GM18499 (cell line): ENCODE measurements around the gene WDR86.

Experiments
- ATAC-seq: cut with Tn5 transposase; IDR thresholded peaks from one replicate; pipeline ENCODE4 v1.9.1; 2021; ENCODE audit warnings: moderate number of reproducible peaks; ENCODE audit not compliant: insufficient read depth, unreplicated experiment

Gene WDR86

DNA sequence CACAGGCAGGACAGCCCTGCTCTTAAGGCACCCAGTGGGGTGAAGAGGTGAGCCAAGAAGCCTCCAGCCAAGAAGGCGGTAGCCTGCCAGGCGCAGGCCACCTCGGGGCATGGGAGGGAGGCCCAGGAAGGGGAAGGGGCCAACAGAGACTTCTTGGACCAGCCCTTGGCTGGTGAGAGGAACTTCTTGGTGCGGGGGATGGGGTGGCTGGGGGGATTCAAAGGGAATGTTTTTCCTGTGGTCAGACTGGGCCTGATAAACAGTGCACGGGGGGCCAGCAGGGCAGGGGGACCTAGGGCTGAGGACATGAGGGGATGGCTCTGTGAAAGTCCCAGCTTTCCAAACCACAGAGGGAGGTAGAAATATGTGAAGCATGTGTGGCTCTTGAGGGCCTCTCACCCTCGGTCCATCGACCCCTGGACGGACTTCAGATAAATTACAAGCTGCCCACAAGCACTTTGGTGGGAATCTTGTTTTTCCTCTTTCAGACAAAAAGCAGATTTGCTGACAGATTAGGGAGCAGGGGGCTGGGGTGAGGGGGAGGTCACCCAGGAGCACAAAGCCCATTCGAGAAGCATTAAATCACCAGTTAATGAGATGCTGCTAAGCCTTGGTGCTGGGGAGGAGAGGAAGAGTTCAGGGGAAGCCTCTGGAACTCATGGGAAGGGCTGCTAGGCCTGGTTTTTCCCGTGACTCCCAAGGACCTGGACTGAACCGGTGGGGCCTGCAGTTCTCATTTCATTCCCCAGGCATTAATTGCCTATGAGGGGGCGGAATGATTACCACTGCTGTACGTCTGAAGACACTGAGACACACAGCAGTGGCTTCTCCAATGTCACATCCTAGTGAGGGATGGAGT is 18.8 kb upstream of the WDR86 start:
- no peak for ATAC-seq

DNA sequence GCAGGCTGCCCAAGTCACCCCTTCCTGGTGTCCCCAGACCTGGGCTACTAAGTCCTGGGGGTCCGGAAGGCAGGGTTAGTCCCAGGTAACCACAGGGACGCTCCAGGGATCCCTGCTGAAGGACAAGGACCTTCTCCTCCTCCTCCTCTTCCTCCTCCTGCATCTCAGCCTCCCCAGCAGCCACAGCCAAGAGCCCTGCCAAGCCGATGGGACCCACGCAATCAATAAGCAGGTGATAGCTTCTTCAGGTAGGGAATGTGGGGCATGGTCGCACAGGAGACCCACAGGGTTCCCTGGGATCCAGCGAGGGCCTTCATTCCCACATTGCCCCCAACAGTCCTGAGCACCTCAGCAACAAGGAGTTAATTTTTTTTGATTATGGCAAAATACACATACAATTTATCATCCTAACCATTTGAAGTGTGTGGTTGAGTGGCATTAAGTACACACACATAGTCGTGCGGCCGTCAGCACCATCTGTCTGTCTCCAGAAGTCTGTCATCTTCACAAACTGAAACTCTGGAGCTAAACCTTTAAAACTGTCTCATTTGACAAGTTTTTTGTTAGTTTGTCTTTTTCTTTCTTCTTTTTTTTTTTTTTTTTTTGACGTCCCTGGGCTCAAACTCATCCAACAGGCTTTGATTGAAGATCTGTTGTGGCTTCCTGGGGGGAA is 18.0 kb upstream of the WDR86 start:
- ATAC-seq, result no peak

DNA sequence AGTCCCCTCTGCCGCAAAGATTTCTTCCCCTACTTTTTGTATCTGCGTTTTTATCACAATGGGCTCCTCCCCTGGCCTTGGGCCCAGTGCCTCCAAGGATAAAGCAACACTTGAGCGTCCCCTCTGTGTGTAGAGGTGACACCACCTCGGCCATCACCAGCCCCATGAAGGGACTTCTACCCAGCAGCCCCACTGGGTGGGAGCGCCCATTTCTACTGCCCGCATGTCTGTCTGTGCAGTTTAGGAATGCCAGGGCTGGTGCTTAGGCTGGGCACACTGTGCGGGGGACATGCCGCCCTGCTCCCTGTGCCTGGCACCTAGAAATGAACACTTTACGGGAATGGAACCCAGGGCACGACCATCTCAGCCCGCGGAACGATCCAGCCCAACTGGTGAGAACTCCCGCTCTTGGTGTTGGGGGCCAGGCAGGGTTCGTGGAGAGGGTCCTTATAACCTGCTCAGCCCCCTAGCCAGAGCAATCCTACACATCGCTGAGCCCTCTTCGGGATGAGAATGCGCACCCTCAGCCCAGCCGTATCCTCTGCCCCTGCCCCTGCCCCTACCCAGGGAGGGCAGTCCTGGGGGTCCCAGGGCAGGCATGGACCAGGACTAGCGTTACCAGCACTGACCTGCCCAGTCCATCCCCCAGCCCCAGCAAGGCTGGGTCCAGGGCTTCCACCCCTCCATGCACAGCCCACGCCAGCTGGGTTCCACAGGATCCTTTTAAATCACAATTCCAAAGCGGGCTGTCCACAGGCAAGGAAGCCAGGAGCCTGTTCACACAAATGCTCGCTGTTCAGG is 17.3 kb upstream of the WDR86 start:
- ATAC-seq, result no peak

DNA sequence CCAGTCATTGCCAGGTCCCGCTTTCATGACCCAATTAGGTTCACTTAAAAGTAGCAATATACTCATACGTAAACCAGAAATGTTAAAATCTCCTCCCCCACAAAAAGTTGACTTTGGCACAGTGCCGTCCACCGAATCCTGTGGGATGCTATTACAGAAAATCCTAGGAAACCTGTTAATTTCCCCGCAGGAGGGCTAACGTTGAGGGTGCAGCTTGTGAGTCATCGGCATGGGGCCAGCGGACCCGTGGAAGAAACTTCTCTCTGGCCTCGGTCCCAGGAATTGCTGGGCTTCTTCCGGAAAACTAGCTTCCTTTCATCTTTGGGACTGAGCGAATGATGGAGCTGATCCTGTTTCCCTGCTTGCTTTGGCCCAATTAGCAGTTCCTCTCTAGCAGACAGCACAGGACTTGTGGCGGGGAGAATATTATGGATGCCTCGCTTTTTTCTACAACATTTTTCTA is 16.6 kb upstream of the WDR86 start:
- ATAC-seq, result no peak

DNA sequence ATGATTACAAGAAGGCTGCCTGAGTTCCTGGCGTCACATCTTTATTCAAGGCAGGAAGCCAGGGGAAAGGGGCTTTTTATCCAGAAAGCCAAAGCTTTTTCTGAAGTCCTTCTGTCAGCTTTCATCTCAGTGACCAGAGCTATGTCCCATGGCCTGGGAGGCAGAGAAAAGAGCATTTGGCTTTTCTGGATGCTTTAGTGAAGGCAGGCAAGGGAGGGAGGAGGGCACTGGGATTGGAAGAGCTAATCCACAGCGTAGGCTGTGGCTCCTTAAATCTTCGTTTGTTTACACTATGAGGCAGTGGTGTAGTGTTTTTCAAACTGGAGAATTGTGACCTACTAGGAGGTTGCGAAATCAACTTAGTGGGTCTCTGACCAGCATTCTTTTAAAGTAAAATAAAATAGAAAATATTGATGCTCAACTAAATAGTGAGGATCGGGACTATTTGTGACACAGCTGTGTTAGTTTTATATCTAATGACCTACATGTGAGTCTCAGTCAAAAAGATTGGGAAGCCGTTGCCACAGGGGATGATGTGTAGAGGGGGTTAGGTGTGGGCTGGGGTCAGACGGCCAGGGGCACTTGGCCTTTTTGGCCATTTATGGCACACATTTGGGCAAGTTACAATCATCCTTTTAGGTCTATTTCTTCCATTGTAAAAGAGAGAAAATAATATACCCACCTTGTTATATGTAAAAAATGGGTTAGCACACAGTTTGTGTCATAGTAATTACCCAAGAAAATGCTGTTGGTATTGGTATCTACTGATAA is 16.0 kb upstream of the WDR86 start:
- no peak for ATAC-seq

DNA sequence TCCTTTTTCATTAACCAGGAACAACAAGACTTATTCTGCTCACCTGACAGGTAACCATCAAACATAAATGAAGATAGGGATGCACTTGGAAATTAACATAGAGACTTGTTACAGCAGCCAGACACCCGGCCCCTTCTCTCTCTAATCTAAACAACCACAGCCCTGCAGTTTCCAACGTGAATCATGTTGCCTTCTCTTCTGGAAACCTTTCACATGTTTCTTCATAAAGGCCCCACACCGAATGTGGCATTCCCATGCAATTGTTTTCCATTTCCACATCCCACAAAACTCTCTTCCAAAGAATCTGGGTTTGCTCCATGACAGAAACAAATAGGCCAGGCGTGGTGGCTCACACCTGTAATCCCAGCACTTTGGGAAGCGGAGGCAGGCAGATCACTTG is 15.0 kb upstream of the WDR86 start:
- no peak for ATAC-seq

DNA sequence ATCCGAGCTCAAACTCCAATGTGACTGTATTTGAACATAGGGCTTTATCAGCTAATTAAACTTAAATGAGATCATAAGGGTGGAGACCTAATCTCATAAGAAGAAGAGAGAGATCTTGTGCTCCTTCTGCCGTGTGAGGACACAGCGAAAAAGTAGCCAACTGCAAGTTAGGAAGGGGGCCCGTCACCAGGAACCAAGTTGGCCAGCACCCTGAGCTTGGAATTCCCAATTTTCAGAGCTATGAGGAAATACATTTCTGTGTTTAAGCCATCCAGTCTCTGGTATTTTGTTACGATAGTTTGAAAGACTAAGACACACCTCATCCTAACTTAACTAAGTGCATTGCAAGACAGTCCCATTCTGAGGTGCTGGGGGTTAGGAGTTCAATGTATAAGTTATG is 14.1 kb upstream of the WDR86 start:
- no peak for ATAC-seq

DNA sequence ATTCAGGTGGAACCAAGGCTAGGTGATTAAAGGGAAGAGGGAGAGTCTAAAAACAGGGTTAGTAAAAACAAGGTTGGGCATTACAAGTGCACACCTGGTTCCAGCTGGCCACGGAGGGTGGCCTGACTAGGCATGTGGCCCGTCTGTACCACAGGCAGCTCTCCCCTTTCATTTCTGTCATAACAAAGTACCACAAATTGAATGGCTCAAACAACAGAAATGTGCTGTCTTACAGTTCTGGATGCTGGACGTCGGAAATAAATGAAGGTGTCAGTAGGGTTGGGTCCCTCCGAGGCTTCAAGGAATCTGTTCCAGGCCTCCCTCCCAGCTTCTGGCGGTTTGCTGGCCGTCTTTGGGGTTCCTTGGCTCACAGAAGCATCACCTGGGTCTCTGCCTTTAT is 13.4 kb upstream of the WDR86 start:
- no peak for ATAC-seq

DNA sequence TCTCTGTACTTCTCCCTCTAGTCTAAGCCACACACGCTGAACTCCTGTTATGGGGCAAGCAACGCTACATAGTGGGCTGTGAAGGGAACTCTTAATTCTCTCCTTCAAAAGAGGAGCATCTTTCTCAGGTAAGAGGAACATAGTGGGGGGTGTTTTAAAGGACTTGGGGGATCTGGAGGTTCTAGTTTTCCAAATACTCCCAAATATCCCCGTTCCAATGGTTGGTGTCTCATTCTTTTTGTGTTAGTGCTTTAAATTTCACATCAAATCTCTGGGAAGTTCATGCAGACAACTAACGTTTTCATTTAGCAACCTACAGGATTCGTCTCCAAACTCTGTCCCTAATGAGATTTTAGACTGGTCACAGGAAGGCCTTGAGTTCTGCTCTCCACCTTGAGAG is 12.4 kb upstream of the WDR86 start:
- no peak for ATAC-seq

DNA sequence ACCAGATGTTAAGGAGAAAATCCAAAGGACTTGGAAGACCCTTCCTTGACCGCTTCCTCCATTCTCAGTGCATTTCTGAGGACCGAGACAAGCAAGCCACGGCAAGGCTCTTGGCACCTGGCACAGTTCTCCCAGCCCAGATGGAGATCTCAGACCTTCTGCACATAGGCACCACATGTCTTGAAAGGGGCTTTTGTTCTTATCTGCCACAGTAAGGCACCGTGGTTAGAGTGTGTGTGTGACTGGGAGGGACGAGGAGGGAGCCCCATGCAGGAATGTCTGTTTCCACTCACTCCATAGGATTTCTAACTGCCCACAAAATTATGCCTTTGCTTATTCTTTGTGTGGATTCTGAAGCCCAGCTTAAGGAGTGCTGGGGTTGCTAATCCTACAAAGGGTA is 10.3 kb upstream of the WDR86 start:
- ATAC-seq, result no peak

DNA sequence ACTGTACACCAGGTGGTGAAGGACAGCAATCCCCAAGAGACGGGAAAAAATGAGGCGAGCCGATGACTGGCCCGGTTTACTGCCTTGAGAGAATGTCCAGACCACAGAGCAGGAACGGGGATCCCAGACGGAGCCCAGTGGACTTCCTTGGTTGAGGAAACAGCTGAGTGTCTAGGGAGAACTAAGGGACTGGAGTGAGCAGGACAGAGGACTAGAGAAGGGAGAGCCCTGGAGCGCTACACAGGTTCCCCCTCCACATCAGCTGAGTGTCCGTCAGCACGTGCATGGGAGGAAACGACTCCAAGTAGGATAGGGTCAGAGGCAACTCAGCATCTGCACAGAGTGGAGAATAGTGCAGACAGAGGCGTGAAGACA is 7.1 kb upstream of the WDR86 start:
- ATAC-seq, result no peak

DNA sequence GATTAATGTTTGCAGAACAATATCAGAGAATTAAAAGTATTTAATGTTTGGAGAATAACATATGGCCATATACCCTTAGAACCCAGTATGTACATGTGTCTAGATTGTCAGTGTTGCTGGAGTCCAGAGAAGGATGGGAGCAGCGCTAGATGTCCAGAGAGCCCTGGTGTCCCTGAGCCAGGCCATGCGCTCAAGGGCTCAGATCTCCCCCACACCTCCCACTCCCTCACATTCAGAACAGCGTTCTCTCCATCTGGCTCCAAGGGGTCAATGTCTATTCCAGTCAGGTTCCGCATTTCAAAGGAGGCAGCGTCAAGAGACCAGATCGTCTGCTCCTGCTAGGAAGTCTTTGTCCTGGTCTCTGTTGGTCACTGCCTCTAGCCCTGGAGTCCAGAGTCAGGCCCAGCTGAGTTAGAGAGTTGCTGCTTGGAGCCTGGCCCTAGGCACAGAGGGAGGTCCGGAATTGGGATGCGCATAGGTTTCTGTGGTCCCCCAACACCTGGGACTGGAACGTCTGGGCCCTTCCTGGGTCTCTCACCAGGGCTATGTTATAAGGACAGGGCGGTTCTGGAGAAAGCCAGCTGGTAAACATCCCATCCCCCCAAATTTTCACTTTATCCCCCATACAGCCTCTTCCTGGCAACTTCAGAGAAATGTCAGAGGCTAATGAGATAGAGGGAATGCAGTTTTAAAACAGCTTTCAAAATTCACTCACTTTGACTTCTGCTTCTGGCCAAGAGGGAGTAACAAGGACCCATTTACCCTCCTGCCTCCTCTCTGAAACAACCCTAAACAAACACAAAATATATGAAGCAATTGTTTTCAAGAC is 6.5 kb upstream of the WDR86 start:
- no peak for ATAC-seq

DNA sequence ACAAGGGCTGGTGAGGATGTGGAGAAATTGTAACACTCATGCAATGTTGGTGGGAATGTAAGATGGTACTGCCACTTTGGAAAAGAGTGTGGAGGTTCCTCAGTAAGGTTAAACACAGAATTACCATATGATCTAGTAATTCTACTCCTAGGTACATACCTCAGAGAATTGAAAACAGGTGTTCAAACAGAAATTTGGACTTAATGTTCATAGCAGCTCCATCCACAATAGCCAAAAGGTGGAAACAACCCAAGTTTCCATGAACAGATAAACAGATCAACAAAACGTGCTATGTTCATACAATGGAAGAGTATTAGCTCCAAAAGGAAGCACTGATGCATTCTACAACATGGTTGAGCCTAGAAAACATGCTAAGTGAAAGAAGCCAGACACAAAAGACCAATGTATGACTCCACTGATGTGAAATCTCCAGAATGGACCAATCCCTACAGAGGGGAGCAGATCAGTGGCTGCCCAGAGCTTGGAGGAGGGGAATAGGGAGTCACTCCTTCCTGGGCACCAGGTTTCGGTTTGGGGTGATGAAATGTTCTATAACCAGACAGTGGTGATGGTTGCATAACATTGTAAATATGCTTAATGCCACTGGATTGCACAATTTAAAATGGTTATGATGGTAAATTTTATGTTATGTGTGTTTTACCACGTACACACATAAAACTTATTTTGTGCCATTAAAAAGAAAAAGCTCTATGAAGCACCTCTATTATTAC is 5.7 kb upstream of the WDR86 start:
- ATAC-seq, result no peak

DNA sequence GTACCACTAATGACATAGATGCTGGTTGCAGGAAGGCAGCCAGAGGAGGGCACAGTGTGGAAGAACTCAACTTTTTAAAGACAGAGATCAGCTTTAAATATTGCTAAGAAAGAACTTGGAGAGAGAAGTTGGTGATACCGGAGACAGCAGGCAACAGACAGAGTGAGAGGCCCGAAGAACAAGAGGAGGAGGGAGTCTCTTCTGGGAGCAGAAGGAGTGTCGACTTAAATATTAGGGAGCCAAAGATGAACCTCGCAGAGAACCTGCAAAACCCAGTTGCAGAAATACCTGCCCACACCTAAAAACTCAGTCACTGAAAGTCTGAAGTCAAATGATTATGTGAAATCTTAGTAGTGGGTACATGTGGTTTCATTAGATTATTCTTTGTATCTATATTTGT is 3.4 kb upstream of the WDR86 start:
- ATAC-seq, result no peak

DNA sequence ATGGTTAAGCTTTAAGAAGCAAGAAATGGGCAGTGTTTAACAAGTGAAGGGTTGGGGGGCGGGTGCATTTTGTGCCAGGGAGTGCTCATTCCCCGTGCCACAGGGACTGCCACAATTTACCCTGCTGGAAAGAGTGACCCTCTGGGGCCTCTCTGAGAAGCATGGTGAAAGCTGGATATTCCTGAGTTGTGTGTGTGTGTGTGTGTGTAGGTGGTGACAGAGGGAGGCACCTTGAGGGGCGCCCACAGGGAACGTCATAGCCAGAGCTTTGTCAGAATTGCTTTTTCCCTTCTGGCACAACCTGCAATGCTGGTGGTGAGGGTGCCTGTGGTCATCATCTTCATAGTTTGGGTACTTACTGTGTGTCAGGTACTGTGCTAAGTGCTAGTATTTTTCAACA is 2.5 kb upstream of the WDR86 start:
- no peak for ATAC-seq

DNA sequence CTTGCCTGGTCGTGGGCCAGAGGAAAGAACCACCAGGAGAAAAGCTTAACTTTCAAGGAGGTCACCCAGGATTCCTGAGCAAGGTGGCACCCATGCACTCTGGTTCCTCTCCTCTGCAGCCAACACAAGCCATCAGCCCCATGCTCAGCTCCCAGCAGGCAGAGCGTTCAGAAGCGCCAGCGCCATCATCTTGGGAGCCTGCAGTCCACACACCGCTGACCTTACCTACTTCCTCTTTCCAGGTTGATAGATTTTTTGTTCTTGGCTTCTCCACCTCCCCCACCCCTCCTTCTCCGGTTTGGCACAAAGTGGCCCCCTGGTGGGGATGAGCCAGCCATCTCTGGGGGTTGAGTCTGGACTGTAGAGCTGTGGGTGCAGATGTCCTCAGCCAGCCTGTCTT is 1.7 kb upstream of the WDR86 start:
- no peak for ATAC-seq

DNA sequence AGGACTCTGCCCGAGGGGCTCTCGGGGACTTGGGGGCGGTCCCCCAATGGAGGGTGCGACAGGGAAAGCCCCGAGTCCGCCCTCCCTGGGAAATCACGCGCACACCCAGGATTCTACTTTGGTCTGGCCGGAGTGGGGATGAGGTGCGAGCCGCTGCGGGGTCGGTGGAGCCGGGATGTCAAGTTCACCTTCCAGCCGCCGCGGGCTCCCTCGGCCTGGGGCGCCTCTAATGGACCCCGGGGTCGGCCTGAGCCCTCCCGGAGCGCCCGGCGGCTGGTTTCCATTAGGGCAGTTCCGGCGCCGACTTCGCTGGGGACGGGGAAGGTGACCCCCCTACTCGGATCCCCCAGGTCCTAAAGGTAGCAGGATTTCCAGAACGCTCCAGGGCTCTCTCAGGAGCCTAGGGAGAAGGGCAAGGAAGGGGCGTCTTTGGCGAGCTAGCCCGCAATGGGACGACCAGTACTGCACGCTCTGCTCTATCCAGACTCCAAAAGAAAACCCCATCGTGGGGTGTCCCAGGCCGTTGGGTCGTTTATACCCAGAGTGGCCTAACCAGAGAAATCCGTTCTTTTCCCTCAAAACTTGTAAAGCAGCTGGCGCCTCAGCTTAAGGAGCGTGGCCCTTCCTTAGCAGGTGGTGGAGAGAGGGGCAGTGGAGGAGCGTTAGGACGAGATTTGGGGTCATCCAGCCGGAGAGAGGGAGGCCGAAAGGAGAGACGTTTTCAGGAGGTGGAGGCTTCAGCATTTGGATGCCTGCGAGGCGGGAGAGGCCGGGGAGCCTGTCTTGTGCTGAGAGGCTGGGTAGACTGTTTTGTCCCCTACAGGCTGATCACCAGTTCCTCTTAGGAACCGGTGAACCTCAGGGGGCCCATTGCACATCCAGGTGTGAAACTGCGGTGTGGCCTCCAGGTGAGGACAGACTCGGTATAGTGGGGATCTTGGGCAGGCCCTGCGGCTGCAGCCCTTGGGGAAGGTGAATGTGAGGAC is 860 bp upstream of the WDR86 start:
- ATAC-seq, result no peak
